ENCODE results near the gene IL31RA. TPM values are rescaled to one million over a fixed set of nuclear protein-coding genes. Genes with fewer than 3 reads are reported as not detected.
"Not testable (repeated sequence)": the region's sequence is repeated elsewhere in the genome, so short reads cannot be mapped to it uniquely, and the experiment has no call there.

The IL31RA gene
- 0.19 TPM in 1 of 2 replicates, not detected in the other for total RNA-seq

- DNase-seq = peak; percentile 67
Observed at GRCh38 chr5:55850839-55851674, at the start of gene IL31RA. IL31RA (plus strand) TSS chr5:55851357; CDS start chr5:55851571, 214 bp downstream.

GRCh38 chr5:55808814-55809213 is 42.3 kb upstream of the IL31RA start:
- DNase-seq = not testable (repeated sequence)

- not testable (repeated sequence) for DNase-seq
Observed at GRCh38 chr5:55815939-55816338, 35.2 kb upstream of the IL31RA start.

- peak; percentile 7 for DNase-seq
Observed at GRCh38 chr5:55816342-55816741, 34.8 kb upstream of the IL31RA start.

GRCh38 chr5:55817030-55817429 is 34.1 kb upstream of the IL31RA start:
- no peak for DNase-seq

- DNase-seq = no peak
Observed at GRCh38 chr5:55820488-55820887, 30.7 kb upstream of the IL31RA start.

GRCh38 chr5:55821731-55822512 is 29.2 kb upstream of the IL31RA start:
- peak; percentile 23 for DNase-seq

GRCh38 chr5:55823151-55823796 is 27.9 kb upstream of the IL31RA start:
- no peak for DNase-seq

GRCh38 chr5:55829956-55830355 is 21.2 kb upstream of the IL31RA start:
- no peak for DNase-seq

GRCh38 chr5:55832446-55832845 is 18.7 kb upstream of the IL31RA start:
- no peak for DNase-seq

- DNase-seq = no peak
Observed at GRCh38 chr5:55836191-55836590, 15.0 kb upstream of the IL31RA start.

GRCh38 chr5:55841976-55842375 is 9.2 kb upstream of the IL31RA start:
- no peak for DNase-seq

- DNase-seq = no peak
Observed at GRCh38 chr5:55847837-55848236, 3.3 kb upstream of the IL31RA start.

- no peak for DNase-seq
Observed at GRCh38 chr5:55848783-55849182, 2.4 kb upstream of the IL31RA start.

- DNase-seq = no peak
Observed at GRCh38 chr5:55851675-55851979, 470 bp downstream of the IL31RA start.

- no peak for DNase-seq
Observed at GRCh38 chr5:55852503-55852902, 1.3 kb downstream of the IL31RA start.

GRCh38 chr5:55853041-55853670 is 2.0 kb downstream of the IL31RA start:
- DNase-seq = peak; percentile 26

- peak; percentile 37 for DNase-seq
Observed at GRCh38 chr5:55853818-55854217, 2.7 kb downstream of the IL31RA start.

- DNase-seq = peak; percentile 36
Observed at GRCh38 chr5:55855509-55855908, 4.4 kb downstream of the IL31RA start.

GRCh38 chr5:55856516-55857246 is 5.5 kb downstream of the IL31RA start:
- peak; percentile 25 for DNase-seq

- DNase-seq = no peak
Observed at GRCh38 chr5:55857247-55857640, 6.1 kb downstream of the IL31RA start.

GRCh38 chr5:55858104-55858503 is 6.9 kb downstream of the IL31RA start:
- no peak for DNase-seq

Measured in dermis blood vessel endothelial cell (primary cell).